Upper lobe of left lung (tissue), 4 donors: ENCODE results near the gene TMEM245.

Experiments
- CTCF ChIP-seq, 6 experiments: fragments of 450-650 bp in 4 of 6; fragments of 200-600 bp in 2 of 6; sonication (generic) in 2 of 6; IDR thresholded peaks; one replicate each; pipeline ENCODE4 v1.5.1; 2016 to 2019; ENCODE audit warnings: antibody characterized with exemption in 6 of 6
- POLR2A ChIP-seq, 4 donors: fragments of 450-650 bp; IDR thresholded peaks; one replicate each; pipeline ENCODE4 v1.5.1; 2016 to 2017; ENCODE audit warnings: antibody characterized with exemption in 4 of 4, mild to moderate bottlenecking in 2 of 4
- POLR2AphosphoS5 ChIP-seq, 2 donors: sonication (generic); formaldehyde crosslinking; IDR thresholded peaks; one replicate each; pipeline ENCODE4 v1.5.1; 2017; ENCODE audit warnings: antibody characterized with exemption in 2 of 2

DNA sequence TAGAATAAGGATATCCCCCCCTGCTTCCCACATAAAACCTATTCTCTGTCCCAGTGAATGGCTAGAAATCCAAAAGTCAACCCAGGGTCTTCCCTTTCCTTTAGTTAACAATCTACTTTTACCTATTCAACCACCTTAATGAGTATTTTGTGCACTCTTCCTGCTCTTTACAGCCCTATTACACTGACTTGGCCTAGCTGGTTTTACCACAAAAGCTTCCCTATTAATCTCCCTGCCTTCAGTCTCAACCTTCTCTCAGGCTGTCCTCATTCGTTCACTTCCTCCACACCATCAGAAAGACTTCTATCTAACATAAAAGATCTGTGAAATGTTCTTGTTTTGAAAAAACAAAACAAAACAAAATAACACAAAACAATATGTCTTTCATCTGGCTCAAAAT lies 122.6 kb downstream of the TMEM245 start:
- TF ChIP-seq CTCF (IDR thresholded peaks at IDR 0.05) (no peak), POLR2AphosphoS5 (IDR thresholded peaks at IDR 0.05) (no peak), POLR2A (IDR thresholded peaks at IDR 0.05) (no peak)
